Colonic mucosa (tissue), 4 donors: Measurements from ENCODE around the gene SSRP1. TPM values are rescaled to one million over a fixed set of nuclear protein-coding genes. Genes with fewer than 3 reads are reported as not detected.

Experiments used
- DNase-seq: peaks from one replicate; pipeline ENCODE4 v3.0.0-alpha.2; 2020
- H3K27ac ChIP-seq: fragments of 200-600 bp; one replicate; pipeline ENCODE4 v1.8.0; 2021
- H3K27me3 ChIP-seq: fragments of 200-600 bp; one replicate; pipeline ENCODE4 v1.8.0; 2021
- H3K36me3 ChIP-seq: fragments of 200-600 bp; one replicate; pipeline ENCODE4 v1.8.0; 2021
- H3K4me1 ChIP-seq: fragments of 200-600 bp; one replicate; pipeline ENCODE4 v1.8.0; 2021; ENCODE audit warnings: mild to moderate bottlenecking
- H3K4me3 ChIP-seq: fragments of 200-600 bp; one replicate; pipeline ENCODE4 v1.8.0; 2021
- H3K9ac ChIP-seq, 2 donors: one replicate each; pipeline ENCODE4 v1.7.0; 2013; ENCODE audit warnings: control low read depth in 2 of 2, low read depth in 2 of 2, low read length in 2 of 2
- H3K9me3 ChIP-seq: fragments of 200-600 bp; one replicate; pipeline ENCODE4 v1.8.0; 2021
- CTCF ChIP-seq: fragments of 200-600 bp; IDR thresholded peaks from one replicate; pipeline ENCODE4 v1.8.0; 2022; ENCODE audit warnings: antibody characterized with exemption, mild to moderate bottlenecking
- intact Hi-C: fragments of 100-400 bp; cut with DNase I; formaldehyde crosslinking; loops from one replicate; pipeline ENCODE4 v1.14.1; 2022
- total RNA-seq, 2 donors: library from RNA; stranded (reverse); fragmentation: NEBNext Ultra II Directional in 1 of 2; extraction: Animal tissue kit (Norgen Biotek cat#: 25700) in 1 of 2; gene quantifications; one replicate each; pipeline ENCODE4 v1.2.1, GENCODE V29; 2021
- donor health status: healthy.
- donor health status: DM: no; HTN: no; CAD: no.
- donor health status: DM: no; HTN: no; CAD: no.

Gene SSRP1
- total RNA-seq, 2 donors from 2014 or later = 72.7 to 162 TPM

- Histone ChIP-seq H3K36me3 (no peaks in the 10 kb centered on the region), H3K4me3 (no peak overlapping the region), H3K4me1 (peaks cover 11% of the 10 kb centered on the region), H3K9me3 (no peaks in the 10 kb centered on the region), H3K27ac (no peak overlapping the region), H3K9ac (no peak overlapping the region), H3K27me3 (no peaks in the 10 kb centered on the region)
- intact Hi-C loops = no loop called here
- DNase-seq = no peak
- no peak for TF ChIP-seq CTCF
Measured at GRCh38 chr11:57309106-57310059, 26.3 kb downstream of the SSRP1 start.

GRCh38 chr11:57308426-57309060 lies 27.1 kb downstream of the SSRP1 start:
- no peaks in the 10 kb centered on the region for H3K36me3 ChIP-seq
- DNase-seq = no peak
- no peak for TF ChIP-seq CTCF
- H3K4me3 ChIP-seq = no peak overlapping the region
- H3K27ac ChIP-seq = no peak overlapping the region
- H3K9ac ChIP-seq = no peak overlapping the region
- intact Hi-C loops = no loop called here
- peaks cover 11% of the 10 kb centered on the region for H3K4me1 ChIP-seq
- no peaks in the 10 kb centered on the region for H3K9me3 ChIP-seq
- H3K27me3 ChIP-seq = no peaks in the 10 kb centered on the region

- no peak overlapping the region for H3K4me3 ChIP-seq
- no peaks in the 10 kb centered on the region for H3K36me3 ChIP-seq
- DNase-seq = no peak
- no peaks in the 10 kb centered on the region for H3K9me3 ChIP-seq
- no peak overlapping the region for H3K27ac ChIP-seq
- H3K4me1 ChIP-seq = peaks cover 11% of the 10 kb centered on the region
- H3K9ac ChIP-seq = peak overlapping the region in 1 of 2 donors; percentile 12
- H3K27me3 ChIP-seq = no peaks in the 10 kb centered on the region
- intact Hi-C loops = no loop called here
- TF ChIP-seq CTCF = no peak
Measured at GRCh38 chr11:57307666-57308270, 27.9 kb downstream of the SSRP1 start.

GRCh38 chr11:57306940-57307565 lies 28.6 kb downstream of the SSRP1 start:
- Histone ChIP-seq H3K9me3 (no peaks in the 10 kb centered on the region), H3K4me1 (peaks cover 10% of the 10 kb centered on the region), H3K4me3 (no peak overlapping the region), H3K27ac (no peak overlapping the region), H3K27me3 (no peaks in the 10 kb centered on the region), H3K36me3 (no peaks in the 10 kb centered on the region), H3K9ac (peak overlapping the region in 1 of 2 donors; percentile 12)
- DNase-seq = no peak
- no peak for TF ChIP-seq CTCF
- intact Hi-C loops = no loop called here

- no peaks in the 10 kb centered on the region for H3K27me3 ChIP-seq
- no peaks in the 10 kb centered on the region for H3K36me3 ChIP-seq
- no peak overlapping the region for H3K9ac ChIP-seq
- TF ChIP-seq CTCF = no peak
- intact Hi-C loops = no loop called here
- DNase-seq = no peak
- no peak overlapping the region for H3K4me3 ChIP-seq
- H3K9me3 ChIP-seq = no peaks in the 10 kb centered on the region
- H3K4me1 ChIP-seq = peaks cover 5% of the 10 kb centered on the region
- no peak overlapping the region for H3K27ac ChIP-seq
Measured at GRCh38 chr11:57306161-57306876, 29.4 kb downstream of the SSRP1 start.
